Measurements from ENCODE around the gene TMPRSS6.

TMPRSS6 gene

GRCh38 chr22:37049224-37049623, 60.3 kb downstream of the TMPRSS6 start:
- WGBS (ENCODE audit: extremely low coverage, insufficient coverage, low lambda C conversion rate) = no CpG with 5 or more reads among the region's 2 CpGs
- no peaks in the 10 kb centered on the region for H3K36me3 ChIP-seq (ENCODE audit: control insufficient read depth, insufficient read depth, low read length)
- no peak overlapping the region for H2BK15ac ChIP-seq (replicated peaks; ENCODE audit: low read depth)
- no peak overlapping the region for H2BK120ac ChIP-seq (ENCODE audit: low read depth, low read length)
- H3K18ac ChIP-seq (ENCODE audit: low read length) = no peak overlapping the region
- H3K4me1 ChIP-seq (ENCODE audit: control insufficient read depth, low read depth, low read length) = no peaks in the 10 kb centered on the region
- H3K9ac ChIP-seq (ENCODE audit: low read length) = no peak overlapping the region
- no peak overlapping the region for H4K8ac ChIP-seq (ENCODE audit: low read depth, low read length)
- H4K5ac ChIP-seq (ENCODE audit: low read length) = no peak overlapping the region
- H3K79me2 ChIP-seq (ENCODE audit: control insufficient read depth, insufficient read depth, low read length) = no peaks in the 10 kb centered on the region
- no peaks in the 10 kb centered on the region for H3K79me1 ChIP-seq (ENCODE audit: low read length)
- no peak overlapping the region for H3K56ac ChIP-seq (ENCODE audit: low read length)
- no peak overlapping the region for H3K4me3 ChIP-seq (ENCODE audit: low read length)
- no peak overlapping the region for H3K4ac ChIP-seq (ENCODE audit: low read depth, low read length)
- DNase-seq = no peak
- no peak overlapping the region for H2BK5ac ChIP-seq (ENCODE audit: low read length)
- H2AK5ac ChIP-seq (ENCODE audit: low read length) = no peak overlapping the region
- H3K4me2 ChIP-seq (ENCODE audit: low read length) = no peak overlapping the region
- no peak overlapping the region for H3K23ac ChIP-seq (ENCODE audit: low read length)
- H3K27ac ChIP-seq (ENCODE audit: low read depth, low read length) = no peak overlapping the region
- no peaks in the 10 kb centered on the region for H3K27me3 ChIP-seq (ENCODE audit: insufficient read depth, low read length, poor library complexity)

- no peak overlapping the region for H3K4me3 ChIP-seq (ENCODE audit: low read length)
- WGBS (ENCODE audit: extremely low coverage, insufficient coverage, low lambda C conversion rate) = no CpG with 5 or more reads among the region's 6 CpGs
- H4K8ac ChIP-seq (ENCODE audit: low read depth, low read length) = no peak overlapping the region
Observed at GRCh38 chr22:37048133-37048532, 61.4 kb downstream of the TMPRSS6 start.

GRCh38 chr22:37047006-37047405, 62.5 kb downstream of the TMPRSS6 start:
- H3K4ac ChIP-seq (ENCODE audit: low read depth, low read length) = no peak overlapping the region
- no peak overlapping the region for H3K23ac ChIP-seq (ENCODE audit: low read length)
- H3K27me3 ChIP-seq (ENCODE audit: insufficient read depth, low read length, poor library complexity) = no peaks in the 10 kb centered on the region
- whole genome bisulfite sequencing (ENCODE audit: extremely low coverage, insufficient coverage, low lambda C conversion rate) = no CpG with 5 or more reads among the region's 7 CpGs
- no peak overlapping the region for H3K9ac ChIP-seq (ENCODE audit: low read length)
- no peak overlapping the region for H3K27ac ChIP-seq (ENCODE audit: low read depth, low read length)
- no peak overlapping the region for H4K5ac ChIP-seq (ENCODE audit: low read length)
- no peaks in the 10 kb centered on the region for H3K79me2 ChIP-seq (ENCODE audit: control insufficient read depth, insufficient read depth, low read length)
- no peak overlapping the region for H3K56ac ChIP-seq (ENCODE audit: low read length)
- no peak overlapping the region for H3K18ac ChIP-seq (ENCODE audit: low read length)
- H2BK15ac ChIP-seq (replicated peaks; ENCODE audit: low read depth) = no peak overlapping the region
- no peak overlapping the region for H3K4me2 ChIP-seq (ENCODE audit: low read length)
- H2BK120ac ChIP-seq (ENCODE audit: low read depth, low read length) = no peak overlapping the region
- no peaks in the 10 kb centered on the region for H3K79me1 ChIP-seq (ENCODE audit: low read length)
- H3K36me3 ChIP-seq (ENCODE audit: control insufficient read depth, insufficient read depth, low read length) = no peaks in the 10 kb centered on the region
- H2BK5ac ChIP-seq (ENCODE audit: low read length) = no peak overlapping the region
- H3K4me1 ChIP-seq (ENCODE audit: control insufficient read depth, low read depth, low read length) = no peaks in the 10 kb centered on the region
- DNase-seq = no peak
- no peak overlapping the region for H3K4me3 ChIP-seq (ENCODE audit: low read length)
- H2AK5ac ChIP-seq (ENCODE audit: low read length) = no peak overlapping the region
- H4K8ac ChIP-seq (ENCODE audit: low read depth, low read length) = no peak overlapping the region

More at GRCh38 chr22:37048133-37048532, 61.4 kb downstream of the TMPRSS6 start:
- no peak overlapping the region for H4K5ac ChIP-seq (ENCODE audit: low read length)
- H3K27ac ChIP-seq (ENCODE audit: low read depth, low read length) = no peak overlapping the region
- no peak overlapping the region for H3K4ac ChIP-seq (ENCODE audit: low read depth, low read length)
- DNase-seq = peak; percentile 57
- H2BK5ac ChIP-seq (ENCODE audit: low read length) = no peak overlapping the region
- H2AK5ac ChIP-seq (ENCODE audit: low read length) = no peak overlapping the region
- H2BK120ac ChIP-seq (ENCODE audit: low read depth, low read length) = no peak overlapping the region
- H3K27me3 ChIP-seq (ENCODE audit: insufficient read depth, low read length, poor library complexity) = no peaks in the 10 kb centered on the region
- no peaks in the 10 kb centered on the region for H3K4me1 ChIP-seq (ENCODE audit: control insufficient read depth, low read depth, low read length)
- no peak overlapping the region for H3K23ac ChIP-seq (ENCODE audit: low read length)
- no peaks in the 10 kb centered on the region for H3K36me3 ChIP-seq (ENCODE audit: control insufficient read depth, insufficient read depth, low read length)
- no peaks in the 10 kb centered on the region for H3K79me2 ChIP-seq (ENCODE audit: control insufficient read depth, insufficient read depth, low read length)
- no peak overlapping the region for H3K9ac ChIP-seq (ENCODE audit: low read length)
- H3K4me2 ChIP-seq (ENCODE audit: low read length) = no peak overlapping the region
- H3K79me1 ChIP-seq (ENCODE audit: low read length) = no peaks in the 10 kb centered on the region
- no peak overlapping the region for H3K56ac ChIP-seq (ENCODE audit: low read length)
- no peak overlapping the region for H3K18ac ChIP-seq (ENCODE audit: low read length)
- no peak overlapping the region for H2BK15ac ChIP-seq (replicated peaks; ENCODE audit: low read depth)

GRCh38 chr22:37046589-37046988, 62.9 kb downstream of the TMPRSS6 start:
- Histone ChIP-seq H2BK15ac (replicated peaks; ENCODE audit: low read depth) (no peak overlapping the region), H3K56ac (ENCODE audit: low read length) (no peak overlapping the region), H3K27ac (ENCODE audit: low read depth, low read length) (no peak overlapping the region), H3K4me3 (ENCODE audit: low read length) (no peak overlapping the region), H3K79me2 (ENCODE audit: control insufficient read depth, insufficient read depth, low read length) (no peaks in the 10 kb centered on the region), H3K36me3 (ENCODE audit: control insufficient read depth, insufficient read depth, low read length) (no peaks in the 10 kb centered on the region), H3K4me2 (ENCODE audit: low read length) (no peak overlapping the region), H2AK5ac (ENCODE audit: low read length) (no peak overlapping the region), H3K18ac (ENCODE audit: low read length) (no peak overlapping the region), H2BK5ac (ENCODE audit: low read length) (no peak overlapping the region), H3K27me3 (ENCODE audit: insufficient read depth, low read length, poor library complexity) (no peaks in the 10 kb centered on the region), H4K5ac (ENCODE audit: low read length) (no peak overlapping the region), H3K9ac (ENCODE audit: low read length) (no peak overlapping the region), H3K4ac (ENCODE audit: low read depth, low read length) (no peak overlapping the region), H4K8ac (ENCODE audit: low read depth, low read length) (no peak overlapping the region), H2BK120ac (ENCODE audit: low read depth, low read length) (no peak overlapping the region), H3K4me1 (ENCODE audit: control insufficient read depth, low read depth, low read length) (no peaks in the 10 kb centered on the region), H3K23ac (ENCODE audit: low read length) (no peak overlapping the region), H3K79me1 (ENCODE audit: low read length) (no peaks in the 10 kb centered on the region)
- no peak for DNase-seq
- WGBS (ENCODE audit: extremely low coverage, insufficient coverage, low lambda C conversion rate) = no CpG with 5 or more reads among the region's 6 CpGs

- H3K4me1 ChIP-seq (ENCODE audit: control insufficient read depth, low read depth, low read length) = no peaks in the 10 kb centered on the region
- H3K79me2 ChIP-seq (ENCODE audit: control insufficient read depth, insufficient read depth, low read length) = no peaks in the 10 kb centered on the region
- H2AK5ac ChIP-seq (ENCODE audit: low read length) = no peak overlapping the region
- no peak overlapping the region for H3K4me3 ChIP-seq (ENCODE audit: low read length)
- no peak overlapping the region for H2BK15ac ChIP-seq (replicated peaks; ENCODE audit: low read depth)
- no peaks in the 10 kb centered on the region for H3K36me3 ChIP-seq (ENCODE audit: control insufficient read depth, insufficient read depth, low read length)
- WGBS (ENCODE audit: extremely low coverage, insufficient coverage, low lambda C conversion rate) = no CpG with 5 or more reads among the region's 4 CpGs
- H3K56ac ChIP-seq (ENCODE audit: low read length) = no peak overlapping the region
- H3K4me2 ChIP-seq (ENCODE audit: low read length) = no peak overlapping the region
- H2BK120ac ChIP-seq (ENCODE audit: low read depth, low read length) = no peak overlapping the region
- no peak overlapping the region for H3K18ac ChIP-seq (ENCODE audit: low read length)
- no peak overlapping the region for H2BK5ac ChIP-seq (ENCODE audit: low read length)
- H3K4ac ChIP-seq (ENCODE audit: low read depth, low read length) = no peak overlapping the region
- H4K5ac ChIP-seq (ENCODE audit: low read length) = no peak overlapping the region
- no peak overlapping the region for H3K9ac ChIP-seq (ENCODE audit: low read length)
- H3K27ac ChIP-seq (ENCODE audit: low read depth, low read length) = no peak overlapping the region
- no peaks in the 10 kb centered on the region for H3K27me3 ChIP-seq (ENCODE audit: insufficient read depth, low read length, poor library complexity)
- H3K23ac ChIP-seq (ENCODE audit: low read length) = no peak overlapping the region
- DNase-seq = peak; percentile 54
- no peaks in the 10 kb centered on the region for H3K79me1 ChIP-seq (ENCODE audit: low read length)
- H4K8ac ChIP-seq (ENCODE audit: low read depth, low read length) = no peak overlapping the region
Observed at GRCh38 chr22:37045958-37046357, 63.6 kb downstream of the TMPRSS6 start.
